Keratinocyte (primary cell): Measurements from ENCODE around the gene CUBN. TPM values are rescaled to one million over a fixed set of nuclear protein-coding genes. Genes with fewer than 3 reads are reported as not detected.

Source experiments
- DNase-seq: peaks from one replicate; pipeline ENCODE4 v3.0.0-alpha.2; 2011; ENCODE audit warnings: low read depth, missing footprints, low spot score
- FAIRE-seq: peaks from 2 replicates; lab custom pipeline; 2011; peaks lifted over from hg19 to GRCh38; lab: Jason Lieb, UNC
- H2AFZ ChIP-seq: 2 replicates; pipeline ENCODE4 v1.6.0; 2012; ENCODE audit warnings: low read length, control low read depth, inconsistent platforms; ENCODE audit not compliant: control insufficient read depth
- H3K27ac ChIP-seq: 2 replicates; pipeline ENCODE4 v1.5.1; 2011; ENCODE audit warnings: low read length; ENCODE audit not compliant: control insufficient read depth, insufficient read depth
- H3K27me3 ChIP-seq: 3 replicates; pipeline ENCODE4 v1.6.0; 2011; ENCODE audit warnings: low read length; ENCODE audit not compliant: control insufficient read depth, insufficient read depth; ENCODE audit errors: extremely low read depth
- H3K36me3 ChIP-seq, 2 experiments: 2 replicates in 1 of 2; 3 replicates in 1 of 2; pipeline ENCODE4 v1.5.1; 2011; ENCODE audit warnings: low read length in 2 of 2, mild to moderate bottlenecking in 1 of 2; ENCODE audit not compliant: control insufficient read depth in 2 of 2, insufficient read depth in 2 of 2; ENCODE audit errors: extremely low read depth in 1 of 2
- H3K4me1 ChIP-seq: 3 replicates; pipeline ENCODE4 v1.5.1; 2011; ENCODE audit warnings: low read length; ENCODE audit not compliant: control insufficient read depth, insufficient read depth; ENCODE audit errors: extremely low read depth
- H3K4me2 ChIP-seq: 3 replicates; pipeline ENCODE4 v1.6.0; 2011; ENCODE audit warnings: low read depth, low read length; ENCODE audit not compliant: control insufficient read depth, insufficient read depth; ENCODE audit errors: extremely low read depth
- H3K4me3 ChIP-seq, 3 experiments: fragments of 200-600 bp in 1 of 3; sonication (generic) in 1 of 3; 2 replicates in 2 of 3; 3 replicates in 1 of 3; pipeline ENCODE4 v1.5.1; 2011 to 2016; ENCODE audit warnings: low read length in 3 of 3, mild to moderate bottlenecking in 3 of 3, control low read depth in 2 of 3, inconsistent platforms in 1 of 3, low read depth in 1 of 3, mixed read lengths in 1 of 3, mixed run types in 1 of 3, moderate library complexity in 1 of 3; ENCODE audit not compliant: control insufficient read depth in 2 of 3, insufficient read depth in 2 of 3; ENCODE audit errors: extremely low read depth in 1 of 3
- H3K79me2 ChIP-seq: 2 replicates; pipeline ENCODE4 v1.6.0; 2012; ENCODE audit warnings: low read length; ENCODE audit not compliant: control insufficient read depth, insufficient read depth
- H3K9ac ChIP-seq: 3 replicates; pipeline ENCODE4 v1.6.0; 2011; ENCODE audit warnings: low read length; ENCODE audit not compliant: control insufficient read depth, insufficient read depth; ENCODE audit errors: extremely low read depth
- H3K9me1 ChIP-seq: 3 replicates; pipeline ENCODE4 v1.6.0; 2011; ENCODE audit warnings: low read length; ENCODE audit not compliant: control insufficient read depth, insufficient read depth; ENCODE audit errors: extremely low read depth
- H3K9me3 ChIP-seq: 2 replicates; pipeline ENCODE4 v1.5.1; 2012; ENCODE audit warnings: low read depth, low read length; ENCODE audit not compliant: control insufficient read depth
- H4K20me1 ChIP-seq: 3 replicates; pipeline ENCODE4 v1.6.0; 2011; ENCODE audit warnings: low read length; ENCODE audit not compliant: control insufficient read depth, insufficient read depth; ENCODE audit errors: extremely low read depth
- CTCF ChIP-seq, 3 experiments: IDR thresholded peaks in 1 of 3; conservative IDR thresholded peaks in 1 of 3; optimal IDR thresholded peaks in 1 of 3; 2 replicates in 2 of 3; 3 replicates in 1 of 3; pipeline versions ENCODE3 to v1.5.1; 2011; ENCODE audit warnings: low read length in 3 of 3, mild to moderate bottlenecking in 3 of 3, moderate library complexity in 2 of 3, control low read depth in 1 of 3, inconsistent platforms in 1 of 3; ENCODE audit not compliant: insufficient read depth in 2 of 3; ENCODE audit errors: extremely low read depth in 1 of 3
- EZH2 ChIP-seq: IDR thresholded peaks from one replicate; pipeline ENCODE4 v1.6.1; 2012; ENCODE audit warnings: inconsistent platforms, mild to moderate bottlenecking, low read length, moderate library complexity
- dilution Hi-C: fragments of 300-500 bp; cut with MboI; formaldehyde crosslinking; loops from one replicate; pipeline ENCODE4 v1.7.0; 2020; ENCODE audit warnings: low sequenced_read_pairs; ENCODE audit not compliant: extremely low pct_ligation_motif_present
- polyA plus RNA-seq, 5 experiments: library from polyadenylated mRNA; depleted of rRNA in 3 of 5; stranded (reverse) in 3 of 5; stranded (forward) in 1 of 5; unstranded in 1 of 5; fragments of >200 nt; gene quantifications; 1 replicate in 1 of 5; 2 replicates in 3 of 5; 3 replicates in 1 of 5; pipeline versions ENCODE4 v1.2.1 to v1.2.3, GENCODE V29; 2011 to 2012; ENCODE audit warnings: missing spikeins in 2 of 5, low read depth in 1 of 5, low replicate concordance in 1 of 5

The CUBN gene
- polyA plus RNA-seq, 1 donor (not counting 4 experiments of a cell fraction or from before 2014, with no cell fraction given): 0.07 TPM

GRCh38 chr10:16866541-16867275, 262.9 kb downstream of the CUBN start:
- no peak for DNase-seq
- no peak for FAIRE-seq
- no peaks in the 10 kb centered on the region for H4K20me1 ChIP-seq
- H3K9ac ChIP-seq: no peak overlapping the region
- H3K79me2 ChIP-seq: no peaks in the 10 kb centered on the region
- H3K4me3 ChIP-seq: no peak overlapping the region
- H3K27me3 ChIP-seq: no peaks in the 10 kb centered on the region
- dilution Hi-C loops: no loop called here
- no peaks in the 10 kb centered on the region for H3K9me3 ChIP-seq
- no peak overlapping the region for H2AFZ ChIP-seq
- peaks cover 5% of the 10 kb centered on the region for H3K4me1 ChIP-seq
- no peaks in the 10 kb centered on the region for H3K36me3 ChIP-seq
- H3K27ac ChIP-seq: no peak overlapping the region
- TF ChIP-seq EZH2: no peak
- TF ChIP-seq CTCF (optimal IDR thresholded peaks at IDR 0.05 in 1 of 3, IDR thresholded peaks at IDR 0.05 in 1 of 3, conservative IDR thresholded peaks at IDR 0.05 in 1 of 3; ENCODE audit: extremely low read depth in 1 of 3, insufficient read depth in 2 of 3, low read length in 3 of 3): no peak
- H3K9me1 ChIP-seq: no peaks in the 10 kb centered on the region
- no peak overlapping the region for H3K4me2 ChIP-seq

- H3K9me3 ChIP-seq: no peaks in the 10 kb centered on the region
- dilution Hi-C loops: no loop called here
- H3K27me3 ChIP-seq: no peaks in the 10 kb centered on the region
- H3K9me1 ChIP-seq: no peaks in the 10 kb centered on the region
- H2AFZ ChIP-seq: no peak overlapping the region
- no peaks in the 10 kb centered on the region for H3K36me3 ChIP-seq
- H3K79me2 ChIP-seq: no peaks in the 10 kb centered on the region
- H3K27ac ChIP-seq: no peak overlapping the region
- no peak overlapping the region for H3K9ac ChIP-seq
- peaks cover 5% of the 10 kb centered on the region for H3K4me1 ChIP-seq
- DNase-seq (no peak), FAIRE-seq (no peak)
- no peak overlapping the region for H3K4me2 ChIP-seq
- no peak overlapping the region for H3K4me3 ChIP-seq
- no peaks in the 10 kb centered on the region for H4K20me1 ChIP-seq
- no peak for TF ChIP-seq EZH2
- TF ChIP-seq CTCF (optimal IDR thresholded peaks at IDR 0.05 in 1 of 3, IDR thresholded peaks at IDR 0.05 in 1 of 3, conservative IDR thresholded peaks at IDR 0.05 in 1 of 3; ENCODE audit: extremely low read depth in 1 of 3, insufficient read depth in 2 of 3, low read length in 3 of 3): no peak
Measured at GRCh38 chr10:16865766-16866165, 263.8 kb downstream of the CUBN start.
